GM13976 (cell line): Measurements from ENCODE around the gene BORCS8.
"Not testable (repeated sequence)": the region's sequence is repeated elsewhere in the genome, so short reads cannot be mapped to it uniquely, and the experiment has no call there.

Source experiments
- DNase-seq: peaks from one replicate; pipeline ENCODE4 v3.0.0; 2012; ENCODE audit warnings: low spot score
- CTCF ChIP-seq: IDR thresholded peaks from 2 replicates; pipeline ENCODE4 v1.5.1; 2012; ENCODE audit warnings: borderline replicate concordance, mild to moderate bottlenecking; ENCODE audit not compliant: insufficient read depth; ENCODE audit errors: extremely low read depth, missing control alignments, control extremely low read depth
- in situ Hi-C: fragments of 300-500 bp; cut with MboI; formaldehyde crosslinking; loops from one replicate; pipeline ENCODE4 v1.12.0; 2022; ENCODE audit warnings: low sequenced_read_pairs, mixed read lengths, inconsistent platforms; ENCODE audit not compliant: unreplicated experiment

BORCS8 gene

GRCh38 chr19:19224852-19225494 is 33.0 kb upstream of the BORCS8 start:
- in situ Hi-C loops = no loop called here
- DNase-seq = peak; percentile 92
- peak; percentile 79 for TF ChIP-seq CTCF

- DNase-seq = no peak
- TF ChIP-seq CTCF = no peak
Measured at GRCh38 chr19:19224150-19224851, 32.3 kb upstream of the BORCS8 start.

GRCh38 chr19:19223636-19224035 is 31.7 kb upstream of the BORCS8 start:
- TF ChIP-seq CTCF = no peak
- in situ Hi-C loops = no loop called here

More at GRCh38 chr19:19224150-19224851, 32.3 kb upstream of the BORCS8 start:
- in situ Hi-C loops = no loop called here

DNA sequence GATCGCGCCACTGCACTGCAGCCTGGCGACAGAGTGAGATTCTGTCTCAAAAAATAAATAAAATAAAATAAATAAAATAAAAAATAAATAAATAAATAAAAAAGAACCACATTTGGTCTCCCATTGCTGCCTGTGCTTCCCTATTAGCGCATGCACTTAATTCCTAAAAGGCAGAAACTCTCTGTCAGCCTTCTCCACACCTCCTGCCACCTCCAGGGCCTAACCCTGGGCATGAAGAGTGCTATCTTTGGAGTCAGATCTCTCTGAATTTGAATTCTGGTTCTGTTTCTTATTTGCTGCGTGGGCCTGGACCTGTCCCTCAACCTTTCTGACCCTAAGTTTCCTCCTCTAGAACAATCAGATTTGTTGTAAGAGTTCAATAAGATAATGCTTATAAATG is 31.1 kb upstream of the BORCS8 start:
- no peak for TF ChIP-seq CTCF
- in situ Hi-C loops = no loop called here
- DNase-seq = no peak

More at GRCh38 chr19:19223636-19224035, 31.7 kb upstream of the BORCS8 start:
- no peak for DNase-seq

GRCh38 chr19:19221000-19221399 is 29.0 kb upstream of the BORCS8 start:
- in situ Hi-C loops = not testable (repeated sequence)

DNA sequence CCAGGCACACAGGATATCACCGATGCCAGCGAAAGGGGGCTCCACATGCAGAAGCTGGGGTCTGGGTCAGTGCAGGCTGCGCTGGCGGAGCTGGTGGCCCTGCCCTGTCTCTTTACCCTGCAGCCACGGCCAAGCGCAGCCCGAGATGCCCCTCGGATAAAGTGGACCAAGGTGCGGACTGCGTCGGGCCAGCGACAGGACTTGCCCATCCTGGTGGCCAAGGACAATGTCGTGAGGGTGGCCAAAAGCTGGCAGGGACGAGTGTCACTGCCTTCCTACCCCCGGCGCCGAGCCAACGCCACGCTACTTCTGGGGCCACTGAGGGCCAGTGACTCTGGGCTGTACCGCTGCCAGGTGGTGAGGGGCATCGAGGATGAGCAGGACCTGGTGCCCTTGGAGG is 27.0 kb upstream of the BORCS8 start:
- in situ Hi-C loops = no loop called here
- no peak for DNase-seq
- TF ChIP-seq CTCF = no peak

More at GRCh38 chr19:19221000-19221399, 29.0 kb upstream of the BORCS8 start:
- not testable (repeated sequence) for DNase-seq

DNA sequence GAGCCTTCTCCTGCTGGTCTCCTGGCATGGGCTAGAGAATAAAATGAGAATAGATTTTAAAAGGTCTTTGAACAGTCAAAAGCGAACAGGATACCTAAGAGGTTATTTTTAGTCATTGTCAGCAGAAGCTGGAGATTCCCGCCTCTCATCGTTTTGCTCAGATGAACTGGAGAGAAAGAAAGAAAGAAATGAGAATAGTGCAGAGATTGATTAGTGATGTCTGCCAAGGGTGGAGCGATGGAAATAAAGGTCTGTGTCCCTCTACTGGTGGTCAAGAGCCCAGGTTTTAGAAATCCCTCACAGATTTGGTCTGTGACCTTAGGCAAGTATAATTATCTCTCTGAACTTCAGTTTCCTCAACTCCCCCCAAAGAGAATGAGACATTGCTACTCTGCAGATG is 25.1 kb upstream of the BORCS8 start:
- no peak for DNase-seq
- in situ Hi-C loops = no loop called here
- TF ChIP-seq CTCF = no peak
